ENCODE measurements around the gene RUNX2. TPM values are rescaled to one million over a fixed set of nuclear protein-coding genes. Genes with fewer than 3 reads are reported as not detected.

RUNX2 gene
- total RNA-seq, 1 donor from 2014 or later, result 0.09 TPM

GRCh38 chr6:45543298-45544235, 215.4 kb downstream of the RUNX2 start:
- H3K27me3 ChIP-seq, result no peaks in the 10 kb centered on the region
- no peak overlapping the region for H2AFZ ChIP-seq (replicated peaks)
- TF ChIP-seq EZH2 (IDR thresholded peaks at IDR 0.05) (no peak), EZH2phosphoT487 (IDR thresholded peaks at IDR 0.05) (no peak), CTCF (IDR thresholded peaks at IDR 0.05) (no peak)
- no peak overlapping the region for H3K9ac ChIP-seq
- no peak overlapping the region for H3K27ac ChIP-seq
- H3K9me3 ChIP-seq (ENCODE audit: low read depth), result no peaks in the 10 kb centered on the region
- Mint-ChIP-seq H3K27ac (no peak overlapping the region), H3K4me1 (peaks cover 10% of the 10 kb centered on the region), H3K36me3 (no peaks in the 10 kb centered on the region), H3K27me3 (ENCODE audit: insufficient read depth, low read depth) (peaks cover 2% of the 10 kb centered on the region), H3K4me3 (no peak overlapping the region), H3K9me3 (no peaks in the 10 kb centered on the region)
- H3K4me1 ChIP-seq, result no peaks in the 10 kb centered on the region
- no peaks in the 10 kb centered on the region for H3K79me2 ChIP-seq (ENCODE audit: low read depth)
- H3F3A ChIP-seq (ENCODE audit: low read depth), result no peaks in the 10 kb centered on the region
- no peak for DNase-seq (ENCODE audit: low spot score)
- no peak overlapping the region for H3K4me3 ChIP-seq
- H3K36me3 ChIP-seq, result no peaks in the 10 kb centered on the region
- no peak overlapping the region for H3K4me2 ChIP-seq
- H4K20me1 ChIP-seq (ENCODE audit: low read depth), result no peaks in the 10 kb centered on the region

DNA sequence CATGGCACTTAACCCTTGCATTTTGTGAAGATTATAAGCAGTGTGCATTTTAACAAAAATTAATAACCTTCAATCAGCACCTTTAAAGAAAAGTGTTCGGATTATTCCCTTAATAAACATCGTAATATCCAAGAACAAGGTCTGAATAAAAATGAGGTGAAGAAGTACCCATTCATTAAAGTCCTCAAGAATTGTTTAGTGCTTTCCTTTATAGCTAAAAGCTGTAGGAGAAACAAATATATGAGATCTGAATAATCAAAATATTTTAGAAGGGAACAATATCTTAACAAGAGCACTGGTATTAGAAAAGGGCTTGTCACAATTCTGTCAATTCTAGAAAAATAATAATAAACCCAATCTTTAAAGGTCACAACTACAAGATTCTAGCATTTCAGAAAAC, 217.3 kb downstream of the RUNX2 start:
- Histone ChIP-seq H3K4me1 (no peaks in the 10 kb centered on the region), H3K36me3 (no peaks in the 10 kb centered on the region), H3K4me3 (no peak overlapping the region), H3K27ac (no peak overlapping the region), H3K4me2 (no peak overlapping the region), H3F3A (ENCODE audit: low read depth) (no peaks in the 10 kb centered on the region), H3K9me3 (ENCODE audit: low read depth) (no peaks in the 10 kb centered on the region), H3K27me3 (no peaks in the 10 kb centered on the region), H3K79me2 (ENCODE audit: low read depth) (no peaks in the 10 kb centered on the region), H4K20me1 (ENCODE audit: low read depth) (no peaks in the 10 kb centered on the region), H2AFZ (replicated peaks) (no peak overlapping the region), H3K9ac (no peak overlapping the region)
- no peak overlapping the region for H3K27ac Mint-ChIP-seq
- H3K36me3 Mint-ChIP-seq, result no peaks in the 10 kb centered on the region
- DNase-seq (ENCODE audit: low spot score), result no peak
- H3K27me3 Mint-ChIP-seq (ENCODE audit: insufficient read depth, low read depth), result peaks cover 2% of the 10 kb centered on the region
- peaks cover 7% of the 10 kb centered on the region for H3K4me1 Mint-ChIP-seq
- H3K4me3 Mint-ChIP-seq, result no peak overlapping the region
- TF ChIP-seq CTCF (IDR thresholded peaks at IDR 0.05) (no peak), EZH2phosphoT487 (IDR thresholded peaks at IDR 0.05) (no peak), EZH2 (IDR thresholded peaks at IDR 0.05) (no peak)
- no peaks in the 10 kb centered on the region for H3K9me3 Mint-ChIP-seq

- no peak for DNase-seq (ENCODE audit: low spot score)
- peaks cover 2% of the 10 kb centered on the region for H3K4me1 Mint-ChIP-seq
- H3K4me1 ChIP-seq, result no peaks in the 10 kb centered on the region
Measured at GRCh38 chr6:45548657-45549515, 220.8 kb downstream of the RUNX2 start.

More at GRCh38 chr6:45548657-45549515, 220.8 kb downstream of the RUNX2 start:
- Histone ChIP-seq H3K27ac (no peak overlapping the region), H3F3A (ENCODE audit: low read depth) (no peaks in the 10 kb centered on the region), H3K79me2 (ENCODE audit: low read depth) (no peaks in the 10 kb centered on the region), H4K20me1 (ENCODE audit: low read depth) (no peaks in the 10 kb centered on the region), H3K36me3 (no peaks in the 10 kb centered on the region), H2AFZ (replicated peaks) (no peak overlapping the region), H3K27me3 (no peaks in the 10 kb centered on the region), H3K4me2 (no peak overlapping the region), H3K9me3 (ENCODE audit: low read depth) (no peaks in the 10 kb centered on the region), H3K4me3 (no peak overlapping the region), H3K9ac (no peak overlapping the region)
- H3K36me3 Mint-ChIP-seq, result no peaks in the 10 kb centered on the region
- no peak overlapping the region for H3K4me3 Mint-ChIP-seq
- H3K9me3 Mint-ChIP-seq, result no peaks in the 10 kb centered on the region
- no peaks in the 10 kb centered on the region for H3K27me3 Mint-ChIP-seq (ENCODE audit: insufficient read depth, low read depth)
- H3K27ac Mint-ChIP-seq, result no peak overlapping the region
- TF ChIP-seq EZH2phosphoT487 (IDR thresholded peaks at IDR 0.05) (no peak), CTCF (IDR thresholded peaks at IDR 0.05) (no peak), EZH2 (IDR thresholded peaks at IDR 0.05) (no peak)
